Nephron progenitor cell (in vitro differentiated cells): ENCODE data around the gene ADIG.

Source experiments
- DNase-seq: peaks from one replicate; pipeline ENCODE4 v3.0.0; 2021
- H3K27ac Mint-ChIP-seq: 2 replicates; pipeline ENCODE4 v1.8.0; 2021; ENCODE audit warnings: mild to moderate bottlenecking, moderate library complexity, mixed read lengths
- H3K27me3 Mint-ChIP-seq: 2 replicates; pipeline ENCODE4 v1.8.0; 2021; ENCODE audit warnings: mild to moderate bottlenecking, low read depth, mixed read lengths; ENCODE audit not compliant: poor library complexity
- H3K36me3 Mint-ChIP-seq: 2 replicates; pipeline ENCODE4 v1.8.0; 2021; ENCODE audit warnings: low read depth, mixed read lengths
- H3K4me1 Mint-ChIP-seq: 2 replicates; pipeline ENCODE4 v1.8.0; 2021; ENCODE audit warnings: mixed read lengths
- H3K4me3 Mint-ChIP-seq: 2 replicates; pipeline ENCODE4 v1.8.0; 2021; ENCODE audit warnings: mild to moderate bottlenecking, moderate library complexity, mixed read lengths
- H3K9me3 Mint-ChIP-seq: 2 replicates; pipeline ENCODE4 v1.8.0; 2021; ENCODE audit warnings: mild to moderate bottlenecking, moderate library complexity, mixed read lengths
- TF ChIP-seq, protein P1 (sequence below): fragments of 200-600 bp; sonication (generic); IDR thresholded peaks from 2 replicates; pipeline ENCODE4 v1.5.0; 2021; ENCODE audit warnings: antibody characterized with exemption

ADIG gene

GRCh38 chr20:38563802-38564431, 17.1 kb upstream of the ADIG start:
- no peaks in the 10 kb centered on the region for H3K27me3 Mint-ChIP-seq
- H3K4me3 Mint-ChIP-seq: no peak overlapping the region
- H3K9me3 Mint-ChIP-seq: no peaks in the 10 kb centered on the region
- H3K4me1 Mint-ChIP-seq: no peaks in the 10 kb centered on the region
- no peak for DNase-seq
- peaks cover 40% of the 10 kb centered on the region for H3K36me3 Mint-ChIP-seq
- no peak overlapping the region for H3K27ac Mint-ChIP-seq
- TF ChIP-seq, protein P1, sequence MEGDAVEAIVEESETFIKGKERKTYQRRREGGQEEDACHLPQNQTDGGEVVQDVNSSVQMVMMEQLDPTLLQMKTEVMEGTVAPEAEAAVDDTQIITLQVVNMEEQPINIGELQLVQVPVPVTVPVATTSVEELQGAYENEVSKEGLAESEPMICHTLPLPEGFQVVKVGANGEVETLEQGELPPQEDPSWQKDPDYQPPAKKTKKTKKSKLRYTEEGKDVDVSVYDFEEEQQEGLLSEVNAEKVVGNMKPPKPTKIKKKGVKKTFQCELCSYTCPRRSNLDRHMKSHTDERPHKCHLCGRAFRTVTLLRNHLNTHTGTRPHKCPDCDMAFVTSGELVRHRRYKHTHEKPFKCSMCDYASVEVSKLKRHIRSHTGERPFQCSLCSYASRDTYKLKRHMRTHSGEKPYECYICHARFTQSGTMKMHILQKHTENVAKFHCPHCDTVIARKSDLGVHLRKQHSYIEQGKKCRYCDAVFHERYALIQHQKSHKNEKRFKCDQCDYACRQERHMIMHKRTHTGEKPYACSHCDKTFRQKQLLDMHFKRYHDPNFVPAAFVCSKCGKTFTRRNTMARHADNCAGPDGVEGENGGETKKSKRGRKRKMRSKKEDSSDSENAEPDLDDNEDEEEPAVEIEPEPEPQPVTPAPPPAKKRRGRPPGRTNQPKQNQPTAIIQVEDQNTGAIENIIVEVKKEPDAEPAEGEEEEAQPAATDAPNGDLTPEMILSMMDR: no peak

GRCh38 chr20:38564680-38565079, 16.3 kb upstream of the ADIG start:
- Mint-ChIP-seq H3K27me3 (no peaks in the 10 kb centered on the region), H3K4me1 (no peaks in the 10 kb centered on the region), H3K4me3 (no peak overlapping the region), H3K27ac (no peak overlapping the region), H3K36me3 (peaks cover 35% of the 10 kb centered on the region), H3K9me3 (no peaks in the 10 kb centered on the region)
- DNase-seq: no peak
- TF ChIP-seq, protein P1: no peak

- Mint-ChIP-seq H3K27ac (no peak overlapping the region), H3K27me3 (no peaks in the 10 kb centered on the region), H3K9me3 (no peaks in the 10 kb centered on the region), H3K4me1 (no peaks in the 10 kb centered on the region), H3K36me3 (peaks cover 32% of the 10 kb centered on the region), H3K4me3 (no peak overlapping the region)
- DNase-seq: no peak
- TF ChIP-seq, protein P1: no peak
These were observed 14.9 kb upstream of the ADIG start for GRCh38 chr20:38566036-38566598.

- no peak for DNase-seq
- Mint-ChIP-seq H3K27me3 (no peaks in the 10 kb centered on the region), H3K36me3 (peaks cover 32% of the 10 kb centered on the region), H3K4me3 (no peak overlapping the region), H3K27ac (no peak overlapping the region), H3K4me1 (no peaks in the 10 kb centered on the region), H3K9me3 (no peaks in the 10 kb centered on the region)
- TF ChIP-seq, protein P1: no peak
These were observed 11.1 kb upstream of the ADIG start for GRCh38 chr20:38569747-38570525.

GRCh38 chr20:38573413-38573812, 7.6 kb upstream of the ADIG start:
- Mint-ChIP-seq H3K9me3 (no peaks in the 10 kb centered on the region), H3K4me3 (no peak overlapping the region), H3K36me3 (peaks cover 46% of the 10 kb centered on the region), H3K27me3 (no peaks in the 10 kb centered on the region), H3K27ac (peak overlapping the region; percentile 36), H3K4me1 (no peaks in the 10 kb centered on the region)
- DNase-seq: no peak
- TF ChIP-seq, protein P1: no peak
